GM18508 (cell line): Measurements from ENCODE around the gene MAST4.
"Not testable (repeated sequence)": the region's sequence is repeated elsewhere in the genome, so short reads cannot be mapped to it uniquely, and the experiment has no call there.

Source experiments
- ATAC-seq: cut with Tn5 transposase; IDR thresholded peaks from one replicate; pipeline ENCODE4 v1.9.1; 2021; ENCODE audit warnings: moderate number of reproducible peaks; ENCODE audit not compliant: insufficient read depth, unreplicated experiment

The MAST4 gene

DNA sequence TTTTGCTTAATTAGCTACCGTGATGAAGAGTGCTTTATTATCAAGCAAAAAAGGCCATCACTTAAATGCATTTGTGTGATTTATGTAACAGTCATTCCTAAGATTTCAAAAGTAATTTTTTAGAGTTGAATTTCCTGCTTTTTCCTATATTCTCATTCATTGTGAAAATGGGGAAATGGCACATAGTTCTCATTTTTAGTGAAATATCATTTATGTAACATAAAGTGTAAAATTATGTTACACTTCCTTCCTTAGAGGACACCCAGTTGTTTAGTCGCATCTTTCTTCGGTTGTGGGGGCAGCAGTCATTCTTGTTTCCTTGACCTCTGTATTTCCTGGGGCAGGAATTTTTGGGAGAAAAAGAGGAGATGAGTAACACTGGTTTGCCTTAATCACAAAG, 142.8 kb downstream of the MAST4 start:
- ATAC-seq = no peak

DNA sequence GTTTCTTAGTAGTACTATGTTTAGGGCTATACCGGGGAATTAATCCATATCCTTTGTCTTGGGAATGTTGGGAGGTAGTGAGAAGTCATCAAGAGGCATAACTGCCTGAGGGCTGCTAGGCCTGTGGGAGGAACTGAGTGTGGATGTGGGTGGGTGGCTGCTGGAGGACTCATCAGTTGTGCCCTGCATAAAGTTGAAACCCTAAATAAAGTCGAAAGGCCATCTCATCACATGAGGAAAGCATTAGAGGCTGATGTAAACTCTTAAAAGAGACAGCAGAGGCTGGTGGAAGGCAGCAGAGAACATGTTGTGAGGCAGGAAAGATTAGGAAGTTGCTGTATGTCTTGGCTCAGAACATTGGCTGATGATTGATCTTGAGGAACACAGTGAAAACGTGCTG, 143.8 kb downstream of the MAST4 start:
- ATAC-seq = no peak

DNA sequence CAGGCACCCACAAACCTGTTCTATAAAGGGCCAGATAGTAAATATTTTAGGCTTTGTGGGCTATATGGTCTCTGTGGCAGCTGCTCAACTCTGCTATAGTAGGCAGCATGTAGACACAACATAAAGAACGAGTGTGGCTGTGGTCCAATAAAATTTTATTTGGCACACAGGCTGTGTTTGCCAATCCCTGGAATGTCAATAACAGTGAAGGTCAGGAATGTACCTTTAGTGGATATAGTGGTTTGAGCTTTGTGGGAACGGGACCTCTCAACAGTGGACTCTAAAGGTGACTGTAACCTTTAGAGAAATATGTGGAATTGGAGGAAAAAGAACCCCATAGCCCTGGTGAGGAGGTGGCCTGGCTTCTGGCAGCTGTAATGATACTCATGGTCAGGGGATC, 145.2 kb downstream of the MAST4 start:
- no peak for ATAC-seq

DNA sequence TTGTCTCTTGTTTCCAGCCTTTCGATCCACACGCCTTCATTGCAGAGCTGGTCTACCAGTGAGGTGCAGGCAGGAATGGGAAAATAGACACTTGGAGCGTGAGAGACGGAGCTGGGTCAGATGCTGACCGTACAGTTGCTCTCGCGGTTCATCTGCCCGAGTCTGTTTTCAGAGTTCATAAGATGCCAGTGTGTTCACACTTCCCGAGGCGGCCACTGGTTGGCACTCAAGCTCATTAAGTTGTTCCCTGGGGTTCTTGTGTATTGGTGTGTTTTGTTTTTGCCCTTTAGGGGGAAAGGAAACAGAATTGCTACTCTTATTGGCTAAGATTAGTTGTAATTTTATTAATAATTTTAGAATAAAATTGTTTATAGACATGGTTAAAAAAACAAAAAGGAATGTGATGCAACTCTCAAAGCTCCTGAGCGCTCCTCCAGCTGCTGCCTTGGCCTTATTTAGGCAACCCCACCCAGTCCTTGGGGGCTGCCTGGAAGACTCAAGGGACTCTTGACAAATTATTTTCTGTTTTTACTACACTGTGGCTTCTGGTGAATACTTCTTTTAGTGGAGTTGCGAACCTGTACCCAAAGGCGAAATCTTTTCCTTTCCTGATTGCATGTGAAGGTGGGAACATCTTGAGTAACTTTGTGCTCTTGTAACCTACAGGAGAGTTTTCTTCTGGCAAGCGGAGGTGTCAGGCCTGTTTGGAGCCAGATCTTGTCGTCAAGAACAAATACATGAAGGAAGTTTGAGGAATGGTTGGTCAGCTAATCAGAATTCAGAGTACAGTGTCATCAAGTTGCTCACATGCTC, 146.1 kb downstream of the MAST4 start:
- ATAC-seq = no peak

DNA sequence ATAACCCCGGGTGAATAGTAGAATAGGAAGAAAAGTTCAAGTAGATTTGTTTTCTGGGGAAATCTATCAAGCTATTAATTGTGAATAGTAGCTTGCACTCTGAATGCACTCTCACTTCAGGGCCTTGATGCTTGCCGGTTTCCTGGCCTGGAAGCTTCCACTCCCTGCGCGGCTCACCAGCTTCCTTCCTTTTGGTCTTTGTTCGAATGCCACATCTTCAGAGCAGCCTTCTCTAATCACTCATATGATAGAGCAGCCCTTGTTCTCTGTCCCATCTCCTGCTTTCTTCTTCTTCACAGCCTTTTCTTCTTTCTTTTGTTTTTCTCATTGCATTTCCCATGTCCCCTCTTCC, 146.7 kb downstream of the MAST4 start:
- ATAC-seq = no peak

- no peak for ATAC-seq
Measured at GRCh38 chr5:66743344-66743743, 147.2 kb downstream of the MAST4 start.

GRCh38 chr5:66744040-66744439, 147.8 kb downstream of the MAST4 start:
- ATAC-seq = no peak

DNA sequence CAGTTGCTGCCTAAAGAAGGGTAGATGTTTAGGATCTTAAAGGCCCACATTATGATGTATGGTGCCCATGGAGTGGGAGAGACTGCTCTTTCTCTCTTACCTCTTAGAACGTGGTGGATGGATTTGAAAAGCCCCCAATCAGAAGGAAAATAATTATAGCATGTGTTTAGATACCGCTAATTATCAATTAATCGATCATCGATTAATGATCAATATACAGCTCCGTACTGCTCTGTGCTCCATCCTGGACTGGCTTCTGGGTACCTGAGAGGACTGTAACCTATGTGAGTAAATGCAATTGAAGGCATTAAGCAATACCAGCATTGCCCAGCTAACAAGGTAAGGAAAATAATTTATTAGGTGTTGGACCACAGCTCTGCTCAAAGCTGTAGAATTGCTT, 149.1 kb downstream of the MAST4 start:
- ATAC-seq = no peak

- no peak for ATAC-seq
Measured at GRCh38 chr5:66747607-66748006, 151.4 kb downstream of the MAST4 start.

DNA sequence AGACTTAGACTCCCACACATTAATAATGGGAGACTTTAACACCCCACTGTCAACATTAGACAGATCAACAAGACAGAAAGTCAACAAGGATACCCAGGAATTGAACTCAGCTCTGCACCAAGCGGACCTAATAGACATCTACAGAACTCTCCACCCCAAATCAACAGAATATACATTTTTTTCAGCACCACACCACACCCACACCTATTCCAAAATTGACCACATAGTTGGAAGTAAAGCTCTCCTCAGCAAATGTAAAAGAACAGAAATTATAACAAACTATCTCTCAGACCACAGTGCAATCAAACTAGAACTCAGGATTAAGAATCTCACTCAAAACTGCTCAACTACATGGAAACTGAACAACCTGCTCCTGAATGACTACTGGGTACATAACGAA, 156.5 kb downstream of the MAST4 start:
- ATAC-seq = not testable (repeated sequence)

DNA sequence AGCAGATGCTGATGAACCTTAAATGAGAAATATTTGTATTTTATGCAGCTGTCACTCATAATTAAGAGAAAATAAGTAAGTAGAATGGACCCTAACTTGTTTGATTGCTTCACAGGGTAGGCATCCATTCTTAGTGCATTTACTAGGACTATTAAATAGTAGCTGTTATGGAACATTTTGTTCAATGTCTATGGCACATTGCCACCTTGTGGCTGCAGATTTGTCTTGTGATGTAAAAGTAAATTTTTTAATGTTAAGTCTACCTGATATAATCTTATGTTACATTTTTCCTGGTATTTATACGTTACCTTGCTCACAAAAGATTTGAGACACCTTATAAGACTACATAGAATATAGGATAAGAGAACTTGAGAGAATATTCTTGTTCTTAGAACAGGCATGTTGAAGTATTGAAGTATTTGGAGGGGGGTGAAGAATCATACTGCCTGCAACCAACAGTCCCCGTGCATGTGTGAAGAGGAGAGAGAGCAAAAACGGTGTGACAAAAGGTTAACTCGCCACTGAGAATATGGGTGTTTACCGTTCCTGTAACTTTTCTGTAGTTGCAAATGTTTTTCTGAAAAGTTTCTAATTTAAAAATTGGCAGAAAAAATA, 161.1 kb downstream of the MAST4 start:
- no peak for ATAC-seq

GRCh38 chr5:66757834-66758371, 161.7 kb downstream of the MAST4 start:
- no peak for ATAC-seq

GRCh38 chr5:66769030-66769733, 173.0 kb downstream of the MAST4 start:
- no peak for ATAC-seq

GRCh38 chr5:66769839-66770617, 173.8 kb downstream of the MAST4 start:
- no peak for ATAC-seq

- ATAC-seq = no peak
Measured at GRCh38 chr5:66777868-66778267, 181.7 kb downstream of the MAST4 start.

- ATAC-seq = no peak
Measured at GRCh38 chr5:66779528-66779927, 183.3 kb downstream of the MAST4 start.

GRCh38 chr5:66788556-66788955, 192.4 kb downstream of the MAST4 start:
- no peak for ATAC-seq

DNA sequence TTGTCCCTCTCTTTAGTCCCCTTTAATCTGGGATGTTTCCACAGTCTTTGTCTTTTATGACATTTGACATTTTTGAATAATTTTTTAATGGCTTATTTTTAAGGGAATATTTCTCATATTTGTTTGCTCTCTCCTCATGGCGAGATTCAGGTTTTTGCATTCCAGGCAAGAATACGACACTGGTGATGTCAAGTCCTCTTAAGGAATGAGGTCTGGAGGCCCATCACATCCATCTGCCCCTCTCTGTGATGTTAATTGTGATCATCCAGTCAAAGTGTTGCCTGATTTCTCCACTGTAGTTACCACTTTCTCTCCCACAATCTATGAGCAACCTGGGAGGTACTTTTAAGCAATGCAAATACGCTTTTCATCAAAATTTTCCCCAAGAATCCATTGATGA, 193.2 kb downstream of the MAST4 start:
- ATAC-seq = no peak

- no peak for ATAC-seq
Measured at GRCh38 chr5:66793049-66793448, 196.9 kb downstream of the MAST4 start.

DNA sequence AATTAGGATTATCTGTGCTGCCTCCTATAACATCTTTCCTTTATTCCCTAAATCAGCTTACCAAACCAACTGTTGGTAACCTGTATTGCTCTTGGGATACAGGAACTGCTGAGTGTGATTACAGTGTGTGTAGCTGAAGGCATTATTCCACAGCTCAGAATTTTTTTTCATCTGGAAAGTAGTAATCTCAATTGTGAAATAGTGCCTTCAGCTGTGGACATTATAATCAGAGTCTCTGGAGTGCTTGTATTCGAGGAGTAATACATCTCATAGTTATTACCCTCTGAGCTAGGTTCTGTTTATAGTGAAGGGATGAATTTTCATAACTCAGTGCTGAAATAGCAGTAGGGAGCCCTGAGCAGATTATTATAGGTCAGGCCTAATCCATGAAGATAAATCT, 199.5 kb downstream of the MAST4 start:
- ATAC-seq = no peak
